MM.1S (cell line): Measurements from ENCODE around the gene HEPACAM2.

Experiments used
- EZH2 ChIP-seq: fragments of 300-600 bp; sonication (generic); optimal IDR thresholded peaks from 2 replicates; pipeline ENCODE3; 2017; ENCODE audit warnings: low read depth, mild to moderate bottlenecking, antibody characterized with exemption, low read length, mixed read lengths
- TF ChIP-seq, protein P1 (sequence below): fragments of 300-600 bp; sonication (generic); IDR thresholded peaks from 2 replicates; pipeline ENCODE4 v1.5.1; 2016; ENCODE audit warnings: antibody characterized with exemption, low read length, mixed read lengths

DNA sequence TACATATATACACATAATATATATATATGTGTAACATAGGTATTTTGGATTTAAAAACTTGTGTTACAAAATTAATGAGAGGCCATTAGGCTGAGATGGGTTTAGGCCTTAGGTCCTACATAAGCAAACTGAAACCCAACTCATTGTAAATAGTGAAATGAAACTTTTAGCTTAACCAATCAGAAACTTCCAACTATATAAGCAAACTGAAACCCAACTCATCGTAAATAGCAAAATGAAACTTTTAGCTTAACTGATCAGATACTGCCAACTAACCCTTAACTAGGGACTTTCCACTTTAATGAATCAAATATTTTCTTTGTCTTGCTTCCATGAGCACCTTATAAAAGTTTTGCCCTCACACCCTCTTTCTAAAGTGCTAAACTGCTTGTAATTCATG, 60.8 kb downstream of the HEPACAM2 start:
- no peak for TF ChIP-seq EZH2
- TF ChIP-seq, protein P1, sequence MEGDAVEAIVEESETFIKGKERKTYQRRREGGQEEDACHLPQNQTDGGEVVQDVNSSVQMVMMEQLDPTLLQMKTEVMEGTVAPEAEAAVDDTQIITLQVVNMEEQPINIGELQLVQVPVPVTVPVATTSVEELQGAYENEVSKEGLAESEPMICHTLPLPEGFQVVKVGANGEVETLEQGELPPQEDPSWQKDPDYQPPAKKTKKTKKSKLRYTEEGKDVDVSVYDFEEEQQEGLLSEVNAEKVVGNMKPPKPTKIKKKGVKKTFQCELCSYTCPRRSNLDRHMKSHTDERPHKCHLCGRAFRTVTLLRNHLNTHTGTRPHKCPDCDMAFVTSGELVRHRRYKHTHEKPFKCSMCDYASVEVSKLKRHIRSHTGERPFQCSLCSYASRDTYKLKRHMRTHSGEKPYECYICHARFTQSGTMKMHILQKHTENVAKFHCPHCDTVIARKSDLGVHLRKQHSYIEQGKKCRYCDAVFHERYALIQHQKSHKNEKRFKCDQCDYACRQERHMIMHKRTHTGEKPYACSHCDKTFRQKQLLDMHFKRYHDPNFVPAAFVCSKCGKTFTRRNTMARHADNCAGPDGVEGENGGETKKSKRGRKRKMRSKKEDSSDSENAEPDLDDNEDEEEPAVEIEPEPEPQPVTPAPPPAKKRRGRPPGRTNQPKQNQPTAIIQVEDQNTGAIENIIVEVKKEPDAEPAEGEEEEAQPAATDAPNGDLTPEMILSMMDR: no peak
